NCI-H345 (cell line): Measurements from ENCODE around the gene TRMT2A.
A peak's percentile ranks its signal among the peaks of the same experiment; 100 is the strongest.
"Not testable (repeated sequence)": the region's sequence is repeated elsewhere in the genome, so short reads cannot be mapped to it uniquely, and the experiment has no call there.

Experiments
- DNase-seq: peaks from one replicate; lab custom pipeline; 2025; lab: John Stamatoyannopoulos, UW

The TRMT2A gene, protein sequence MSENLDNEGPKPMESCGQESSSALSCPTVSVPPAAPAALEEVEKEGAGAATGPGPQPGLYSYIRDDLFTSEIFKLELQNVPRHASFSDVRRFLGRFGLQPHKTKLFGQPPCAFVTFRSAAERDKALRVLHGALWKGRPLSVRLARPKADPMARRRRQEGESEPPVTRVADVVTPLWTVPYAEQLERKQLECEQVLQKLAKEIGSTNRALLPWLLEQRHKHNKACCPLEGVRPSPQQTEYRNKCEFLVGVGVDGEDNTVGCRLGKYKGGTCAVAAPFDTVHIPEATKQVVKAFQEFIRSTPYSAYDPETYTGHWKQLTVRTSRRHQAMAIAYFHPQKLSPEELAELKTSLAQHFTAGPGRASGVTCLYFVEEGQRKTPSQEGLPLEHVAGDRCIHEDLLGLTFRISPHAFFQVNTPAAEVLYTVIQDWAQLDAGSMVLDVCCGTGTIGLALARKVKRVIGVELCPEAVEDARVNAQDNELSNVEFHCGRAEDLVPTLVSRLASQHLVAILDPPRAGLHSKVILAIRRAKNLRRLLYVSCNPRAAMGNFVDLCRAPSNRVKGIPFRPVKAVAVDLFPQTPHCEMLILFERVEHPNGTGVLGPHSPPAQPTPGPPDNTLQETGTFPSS

GRCh38 chr22:20116951-20117632 lies at the start of gene TRMT2A:
Gene TRMT2A, minus strand, starts transcription at chr22:20117226. Its CDS starts 320 bp downstream, at chr22:20116906.
- DNase-seq, result peak; percentile 95

DNA sequence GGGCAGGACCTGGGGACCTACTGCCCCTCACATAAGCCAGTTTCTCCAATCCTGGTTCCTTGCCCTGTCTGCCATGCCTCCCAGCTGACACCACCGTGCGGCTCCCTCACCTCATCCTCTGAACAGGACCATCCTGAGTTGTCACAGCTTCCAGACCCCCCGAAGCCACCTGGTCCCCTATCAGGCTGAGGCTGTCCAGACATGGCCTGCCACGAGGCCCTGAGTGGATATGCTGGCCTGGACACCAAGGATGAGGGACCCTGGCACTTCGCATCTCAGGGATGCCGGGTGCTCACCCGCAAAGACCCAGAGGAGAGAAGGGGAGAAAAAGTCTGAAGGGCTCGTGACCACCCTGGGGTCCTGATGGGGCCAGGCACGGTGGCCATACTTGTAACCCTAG lies 49.7 kb upstream of the TRMT2A start:
- DNase-seq, result no peak

DNA sequence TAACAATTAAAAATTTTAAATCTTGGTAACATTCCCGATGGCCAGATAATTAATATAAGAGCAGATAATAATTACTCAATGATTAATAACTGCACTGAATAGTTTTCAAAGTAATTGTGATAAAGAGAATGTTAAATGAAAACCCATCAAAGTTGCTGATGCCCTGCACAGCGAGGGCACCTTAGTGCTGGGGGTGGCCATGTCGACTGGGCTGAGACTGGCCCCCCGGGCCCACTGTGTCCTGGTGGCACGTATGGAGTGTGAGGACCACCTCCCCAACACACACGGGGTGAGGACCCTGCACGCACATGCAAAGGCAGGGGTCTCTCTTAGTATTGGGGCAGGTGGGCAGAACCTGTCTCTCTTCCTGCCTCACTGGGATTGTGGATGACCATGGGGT lies 48.9 kb upstream of the TRMT2A start:
- no peak for DNase-seq

GRCh38 chr22:20165421-20165820 lies 48.4 kb upstream of the TRMT2A start:
- DNase-seq, result no peak

DNA sequence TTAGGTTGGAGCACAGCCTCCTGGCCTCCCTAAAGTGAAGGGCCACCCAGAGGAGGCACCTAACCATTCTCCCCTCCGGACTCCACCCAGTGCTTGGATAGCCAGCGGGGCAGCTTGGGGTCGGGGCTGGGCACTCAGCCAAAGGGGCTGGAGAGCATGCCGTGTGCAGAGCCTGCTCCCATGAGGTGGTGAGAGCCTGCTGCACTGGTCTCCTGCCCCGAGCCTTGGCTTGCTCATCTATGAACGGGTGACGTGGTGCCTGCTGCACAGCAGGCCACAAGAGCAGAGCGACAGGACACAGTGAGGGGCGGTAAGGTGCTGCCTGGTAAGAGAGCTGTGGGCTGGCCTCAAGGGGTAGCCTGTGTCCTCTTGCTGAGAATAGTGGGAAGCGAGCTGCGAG lies 47.8 kb upstream of the TRMT2A start:
- peak; percentile 6 for DNase-seq

DNA sequence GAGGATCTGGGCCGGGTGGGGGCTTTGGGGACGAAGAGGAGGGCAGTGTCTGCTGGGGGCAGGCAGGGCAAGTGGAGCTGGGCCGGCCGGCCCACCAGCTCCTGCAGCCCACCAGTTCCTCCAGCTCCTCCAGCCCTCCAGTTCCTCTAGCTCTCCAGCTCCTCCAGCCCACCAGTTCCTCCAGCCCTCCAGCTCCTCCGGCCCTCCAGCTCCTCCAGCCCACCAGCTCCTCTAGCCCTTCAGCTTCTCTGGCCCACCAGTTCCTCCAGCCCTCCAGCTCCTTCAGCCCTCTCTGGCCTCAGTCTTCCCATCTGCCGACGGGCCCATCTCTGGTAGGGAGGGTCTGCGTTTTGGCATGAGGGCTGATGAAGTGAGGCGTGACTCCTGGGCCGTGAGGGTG lies 43.0 kb upstream of the TRMT2A start:
- DNase-seq, result no peak

DNA sequence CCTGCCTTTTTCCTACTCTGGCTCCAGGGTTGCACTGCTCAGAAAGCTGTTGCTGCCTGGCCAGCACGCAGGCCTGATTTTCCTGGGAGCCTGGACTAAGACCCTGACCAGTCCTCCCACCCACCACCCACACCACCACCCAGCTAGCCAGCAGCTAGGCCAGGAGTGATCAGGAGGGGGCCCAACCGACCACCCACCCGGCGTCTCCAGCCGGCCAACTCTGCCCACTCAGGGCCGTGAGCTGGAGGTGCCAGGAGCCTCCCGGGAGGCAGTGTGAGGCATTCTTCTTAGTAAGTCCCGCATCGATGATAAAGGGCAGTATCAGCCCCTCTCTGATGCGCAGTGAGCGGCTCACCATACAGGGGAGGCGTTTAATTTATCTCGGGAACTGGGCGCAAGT lies 42.5 kb upstream of the TRMT2A start:
- DNase-seq, result not testable (repeated sequence)

GRCh38 chr22:20159076-20159475 lies 42.0 kb upstream of the TRMT2A start:
- no peak for DNase-seq

GRCh38 chr22:20158391-20159036 lies 41.5 kb upstream of the TRMT2A start:
- DNase-seq, result no peak

DNA sequence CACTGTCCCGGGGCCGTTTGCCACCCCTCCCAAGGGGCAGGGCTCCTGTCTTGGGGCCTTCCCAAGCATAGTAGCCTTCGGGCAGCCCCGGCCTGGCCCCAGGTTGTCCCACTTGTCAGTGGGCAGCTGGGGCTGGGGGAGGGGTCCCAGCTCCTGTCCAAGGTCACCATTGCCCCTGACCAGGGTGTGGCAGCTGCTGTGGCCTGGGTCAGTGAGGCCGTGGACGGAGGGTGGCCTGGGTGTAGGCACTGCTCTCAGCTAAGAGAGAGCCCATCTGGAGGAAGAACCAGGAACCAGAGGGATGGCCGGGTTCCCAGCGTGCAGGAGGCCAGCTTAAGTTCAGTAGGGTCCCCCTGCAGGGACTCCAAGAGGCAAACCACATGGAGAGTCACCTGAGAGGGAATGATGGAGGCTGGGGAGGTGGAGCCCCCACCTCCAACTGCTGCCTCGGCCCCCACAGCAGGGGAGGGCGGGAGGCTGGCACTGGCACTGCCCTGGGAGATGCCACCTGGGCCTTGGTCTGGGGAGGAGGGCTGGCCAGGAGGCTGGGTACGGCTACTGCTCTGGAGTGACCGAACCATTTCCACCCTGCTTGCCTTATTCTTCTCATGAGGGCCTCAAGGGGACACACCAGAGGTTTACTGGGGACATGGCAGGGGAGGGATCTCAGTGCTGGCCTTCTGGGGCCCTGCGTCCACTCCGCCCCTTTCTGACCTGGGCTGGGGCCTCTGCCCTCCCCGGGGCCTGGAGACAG lies 40.6 kb upstream of the TRMT2A start:
- no peak for DNase-seq

DNA sequence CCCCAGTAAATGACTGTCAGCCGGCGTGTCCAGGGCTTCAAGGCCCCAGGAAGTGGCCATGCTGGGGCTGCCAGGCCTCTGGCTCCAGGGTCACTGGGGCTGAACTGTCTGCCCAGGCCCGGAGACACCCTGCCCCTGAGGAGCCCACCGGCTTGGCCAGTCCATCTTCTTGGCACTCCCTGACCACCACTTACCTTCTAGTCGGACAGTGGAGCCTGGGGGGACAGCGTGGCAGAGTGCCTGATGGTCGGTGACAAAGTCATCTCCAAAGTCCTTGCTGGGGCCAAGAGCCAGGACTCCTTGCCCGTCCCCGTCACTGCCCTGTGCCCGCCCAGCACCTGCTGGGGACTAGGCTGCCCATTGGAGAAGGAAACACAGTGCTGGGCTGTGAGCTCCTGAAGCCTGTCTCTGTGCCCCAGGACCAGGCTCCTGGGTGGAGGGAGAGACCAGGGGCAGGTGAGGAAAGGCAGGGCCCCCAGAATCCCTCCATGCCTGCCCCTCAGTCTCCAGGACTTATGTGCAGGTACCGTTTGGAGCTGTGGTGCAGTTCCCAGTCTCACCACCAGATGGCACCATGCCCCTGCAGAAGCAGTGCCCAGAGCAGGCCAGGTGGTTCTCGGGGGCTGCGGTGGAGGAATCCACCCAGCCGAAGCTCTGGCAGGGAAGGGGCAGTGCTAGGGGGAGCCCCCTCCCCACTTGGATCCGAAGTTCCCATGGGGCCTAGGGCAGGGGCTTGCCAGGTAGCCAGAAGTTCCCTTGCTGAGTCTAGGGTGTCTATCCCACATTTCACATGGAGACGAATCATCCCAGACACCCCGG lies 39.8 kb upstream of the TRMT2A start:
- DNase-seq, result peak; percentile 70

GRCh38 chr22:20156042-20156389 lies 39.0 kb upstream of the TRMT2A start:
- DNase-seq, result no peak

DNA sequence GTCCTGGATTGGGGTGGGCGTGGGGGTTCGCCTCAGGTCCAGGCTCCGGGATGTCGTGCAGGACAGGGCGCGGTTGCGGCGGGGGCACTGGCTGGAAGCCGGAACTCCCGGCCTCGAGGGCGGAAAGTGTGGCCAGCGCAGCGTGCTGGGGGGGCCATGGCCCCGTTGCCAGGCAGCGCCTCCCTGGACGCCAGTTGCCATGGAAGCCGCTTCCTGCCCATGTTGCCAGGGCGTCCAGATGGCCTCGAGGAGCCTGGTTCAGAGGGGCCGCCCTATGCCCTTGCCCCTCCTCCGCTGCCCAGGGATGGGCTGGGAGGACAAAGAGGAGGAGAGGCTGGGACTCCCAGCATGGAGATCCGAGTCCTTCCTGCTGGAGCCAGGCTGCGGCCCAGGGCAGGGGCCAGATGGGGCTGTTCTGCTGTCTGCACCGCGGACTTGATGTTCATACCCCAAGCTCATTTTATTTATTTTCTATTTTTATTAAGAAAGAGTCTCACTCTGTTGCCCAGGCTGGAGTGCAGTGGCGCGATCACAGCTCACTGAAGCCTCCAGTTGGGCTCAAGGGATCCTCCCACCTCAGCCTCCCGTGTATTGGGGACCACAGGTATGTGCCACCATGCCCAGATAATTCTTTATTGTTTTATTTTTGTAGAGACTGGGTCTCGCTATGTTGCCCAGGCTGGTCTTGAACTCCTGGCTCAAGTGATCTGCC lies 38.5 kb upstream of the TRMT2A start:
- DNase-seq, result peak; percentile 62

DNA sequence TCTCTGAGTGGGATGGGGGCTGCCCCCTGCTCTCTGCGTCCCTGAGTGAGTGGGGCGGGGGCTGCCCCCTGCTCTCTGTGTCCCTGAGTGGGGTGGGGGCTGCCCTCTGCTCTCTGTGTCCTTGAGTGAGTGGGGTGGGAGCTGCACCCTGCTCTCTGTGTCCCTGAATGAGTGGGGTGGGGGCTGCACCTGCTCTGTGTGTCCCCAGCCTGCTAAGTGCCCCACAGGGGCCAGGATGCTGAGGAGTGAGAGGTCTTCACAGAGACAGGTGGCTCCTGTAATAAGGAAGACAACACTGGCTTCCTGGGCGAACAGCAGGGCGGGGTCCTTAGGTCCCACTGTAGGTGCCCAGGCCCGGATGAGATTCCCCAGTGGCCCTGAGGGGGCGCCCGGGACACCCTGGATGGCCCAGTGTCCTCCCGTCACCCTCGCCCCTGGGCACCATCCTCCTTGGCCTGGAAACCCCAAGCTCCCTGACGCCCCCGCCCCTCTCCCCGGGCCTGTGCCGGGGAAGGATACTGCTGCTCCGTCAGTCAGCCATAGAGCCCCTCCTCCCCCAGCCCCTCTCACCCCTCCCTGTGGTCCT lies 37.7 kb upstream of the TRMT2A start:
- DNase-seq, result peak; percentile 9

DNA sequence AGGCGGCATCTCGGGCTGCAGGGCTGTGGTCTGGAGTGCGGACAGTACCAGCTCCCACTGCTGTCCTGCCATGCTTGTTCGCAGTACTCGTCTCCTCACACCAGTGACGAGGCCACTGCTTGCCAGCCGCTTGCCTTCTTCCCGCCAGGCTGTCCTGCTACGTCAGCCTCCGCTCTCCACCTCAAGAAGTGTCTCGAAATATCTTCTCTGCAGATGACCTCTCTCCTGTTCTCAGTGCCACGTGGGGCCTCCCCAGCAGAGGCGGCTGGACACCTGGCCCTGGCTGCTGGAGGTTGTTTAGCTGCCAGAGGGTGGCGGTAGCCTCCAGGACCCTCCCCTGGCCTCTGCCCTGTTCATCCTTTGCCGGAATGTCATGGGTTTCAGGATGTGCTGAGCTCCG lies 36.9 kb upstream of the TRMT2A start:
- DNase-seq, result no peak

- DNase-seq, result no peak
These were observed 35.5 kb upstream of the TRMT2A start for GRCh38 chr22:20152464-20152890.

GRCh38 chr22:20151276-20151588 lies 34.2 kb upstream of the TRMT2A start:
- DNase-seq, result no peak

GRCh38 chr22:20150381-20151275 lies 33.6 kb upstream of the TRMT2A start, which contains the start of gene CCDC188:
Gene CCDC188, minus strand, starts transcription at chr22:20151055. Its CDS starts 69 bp downstream, at chr22:20150986.
- no peak for DNase-seq
